ENCODE data around the gene ZC3H12C. TPM values are rescaled to one million over a fixed set of nuclear protein-coding genes. Genes with fewer than 3 reads are reported as not detected.
A peak's percentile ranks its signal among the peaks of the same experiment; 100 is the strongest.

The ZC3H12C gene
- total RNA-seq, 1 donor from 2014 or later: 18.0 TPM

DNA sequence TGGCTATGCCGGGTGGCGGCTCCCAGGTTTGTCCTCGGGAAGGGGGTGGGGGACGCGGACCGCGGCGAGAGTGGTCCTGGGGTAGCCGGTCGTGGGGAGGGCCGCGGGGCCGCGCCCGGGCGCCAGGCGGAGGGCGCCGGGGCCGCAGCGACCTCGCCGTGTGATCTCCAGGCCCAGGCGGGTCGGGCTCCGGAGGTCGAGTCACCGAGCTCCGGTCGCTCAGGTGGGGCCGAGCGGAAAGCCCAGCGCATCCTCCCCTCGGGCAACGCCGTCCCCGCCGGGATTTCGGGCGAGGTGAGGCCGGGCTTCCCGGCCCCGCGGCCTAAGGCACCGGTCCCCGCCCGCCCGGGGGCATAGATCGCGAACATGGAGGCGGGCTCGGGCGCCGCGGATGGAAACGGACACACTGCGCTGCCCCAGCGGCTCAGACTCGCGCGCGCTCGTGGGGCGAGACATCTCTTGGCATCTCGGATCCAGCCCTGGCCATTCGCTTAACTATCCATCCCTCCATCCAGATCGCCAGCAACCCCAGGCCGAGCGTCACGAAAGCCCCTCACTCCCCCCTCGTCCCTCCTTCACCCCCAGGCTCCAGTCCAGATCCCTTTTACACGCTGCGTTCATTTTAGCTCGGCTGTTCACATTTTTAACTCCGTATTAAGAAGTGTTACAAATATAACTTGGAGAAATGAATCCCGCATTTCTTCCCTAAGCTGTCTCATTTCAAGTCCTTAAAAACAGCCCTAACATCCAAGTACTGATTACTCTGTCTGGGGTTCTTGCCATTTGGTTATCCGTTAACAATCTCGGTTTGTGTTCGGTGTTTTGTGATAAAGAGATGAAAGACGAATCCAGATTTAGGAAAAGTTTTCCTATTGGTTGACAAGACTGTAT is 460 bp downstream of the ZC3H12C start:
- peak; percentile 66 for ATAC-seq
- intact Hi-C loops (cut with DNase I): loop anchor here (2.0 to 10.0 kb wide), 2 partner anchors 147 to 271 kb away; no protein-coding TSS in a partner anchor
- DNase-seq (ENCODE audit: missing footprints): peak; percentile 88

DNA sequence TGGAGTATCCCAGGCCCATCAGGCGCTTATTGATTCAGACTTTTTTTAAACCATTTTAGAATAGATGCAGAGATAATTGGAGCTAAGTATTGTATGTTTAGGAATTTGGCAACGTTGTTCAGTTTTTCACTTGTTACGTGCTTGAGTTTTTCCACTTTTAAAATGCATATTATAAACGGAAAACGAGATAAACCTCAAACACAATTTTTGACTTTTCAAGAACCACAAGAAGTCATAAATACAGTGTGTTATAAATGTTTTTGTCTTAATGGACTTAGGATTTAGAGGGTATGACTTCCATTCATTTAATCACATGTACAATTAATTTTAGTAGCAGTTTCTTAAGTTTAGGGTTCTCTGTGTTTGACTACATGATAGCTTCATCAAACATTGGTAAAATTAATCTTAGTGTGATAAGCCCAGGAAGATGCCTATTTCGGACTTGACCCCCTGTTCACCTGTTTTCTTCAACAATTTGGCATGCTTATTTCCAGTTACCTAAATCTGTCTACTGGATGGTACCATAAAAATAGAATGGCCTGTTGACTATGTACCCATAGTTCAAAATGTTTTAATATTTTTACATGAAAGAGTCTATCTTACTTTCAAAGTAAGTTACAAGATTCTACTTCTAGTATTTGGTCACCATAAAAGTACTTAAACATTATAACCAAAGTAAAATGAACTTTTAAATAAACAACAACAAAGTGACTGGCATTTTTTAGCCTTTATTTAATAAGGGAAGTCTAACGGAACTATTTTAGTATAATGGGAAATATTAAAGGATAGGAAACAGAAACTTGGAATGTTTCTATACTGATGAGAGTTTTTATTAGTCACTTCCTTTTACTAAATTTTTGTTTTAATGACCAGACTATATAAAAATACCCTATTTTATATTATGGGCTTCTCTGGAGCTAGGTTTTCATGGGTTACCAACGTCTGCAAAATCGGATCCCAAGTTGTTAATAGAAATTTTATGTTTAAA is 1.4 kb downstream of the ZC3H12C start:
- intact Hi-C loops (cut with DNase I): loop anchor here (10.0 kb wide), 1 partner anchor 270 kb away; no protein-coding TSS in a partner anchor
- DNase-seq (ENCODE audit: missing footprints): no peak
- no peak for ATAC-seq

DNA sequence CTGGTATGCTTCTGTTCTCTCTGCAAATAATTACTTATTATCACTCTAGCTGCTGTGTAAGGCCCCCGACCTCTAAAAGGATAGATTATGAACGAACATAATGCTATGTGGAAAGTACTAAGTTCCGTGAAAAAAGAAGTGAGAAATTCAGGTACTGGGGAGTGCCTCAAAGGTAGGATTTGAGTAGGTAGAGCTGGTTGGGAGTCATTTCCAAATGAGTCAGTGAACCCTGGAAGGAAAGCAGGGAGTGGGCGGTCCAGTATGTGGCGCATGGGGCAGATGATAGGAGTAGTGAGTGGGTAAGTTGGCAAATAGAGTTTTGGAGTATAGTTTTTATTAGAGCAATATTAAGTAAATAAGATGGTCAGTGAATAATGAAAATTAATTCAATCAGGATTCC is 2.4 kb downstream of the ZC3H12C start:
- ATAC-seq: no peak
- no peak for DNase-seq (ENCODE audit: missing footprints)
- intact Hi-C loops (cut with DNase I): loop anchor here (10.0 kb wide), 1 partner anchor 269 kb away; no protein-coding TSS in a partner anchor

DNA sequence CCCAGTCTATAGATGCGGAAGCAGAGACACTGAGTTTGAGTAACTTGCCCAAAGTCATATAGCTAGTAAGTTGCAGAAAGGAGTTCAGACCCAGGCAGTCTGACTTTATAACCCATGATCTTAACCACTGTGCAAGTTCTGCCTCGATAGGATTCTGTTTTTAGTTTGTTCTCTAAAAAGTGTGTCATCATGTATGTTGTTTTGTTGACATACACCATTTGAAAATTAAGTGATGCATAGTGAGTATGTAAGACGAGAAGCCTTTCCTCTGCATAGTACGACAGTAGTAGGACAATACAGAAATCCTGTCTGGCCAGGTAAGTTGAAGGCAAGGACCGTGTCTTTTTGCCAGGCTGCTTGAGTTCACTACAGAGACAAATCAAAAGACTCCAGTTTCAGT is 3.3 kb downstream of the ZC3H12C start:
- no peak for DNase-seq (ENCODE audit: missing footprints)
- ATAC-seq: no peak
- intact Hi-C loops (cut with DNase I): loop anchor here (10.0 kb wide), 1 partner anchor 268 kb away; no protein-coding TSS in a partner anchor

DNA sequence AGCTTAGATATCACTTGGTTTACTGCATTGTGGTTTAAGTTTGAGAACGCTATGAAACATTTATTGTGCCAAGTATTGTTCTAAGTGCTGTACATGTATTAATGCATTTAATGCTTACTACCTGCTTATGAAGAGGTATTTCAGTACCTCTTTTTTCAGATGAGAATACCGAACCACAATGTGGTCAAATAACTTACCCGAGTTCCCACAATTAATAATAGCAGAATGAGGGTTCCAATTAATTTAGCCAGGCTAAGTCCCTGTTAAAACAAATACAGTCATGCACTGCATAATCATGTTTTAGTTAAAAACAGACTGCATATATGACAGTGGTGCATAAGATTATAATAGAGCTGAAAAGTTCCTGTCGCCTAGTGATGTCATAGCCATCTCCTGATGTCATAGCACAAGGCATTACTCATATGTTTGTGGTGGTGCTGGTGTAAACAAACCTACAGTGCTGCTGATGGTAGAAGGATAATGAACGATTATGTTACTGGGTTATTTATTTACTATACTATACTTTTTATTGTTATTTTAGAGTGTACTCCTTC is 4.3 kb downstream of the ZC3H12C start:
- intact Hi-C loops (cut with DNase I): loop anchor here (10.0 kb wide), 1 partner anchor 267 kb away; no protein-coding TSS in a partner anchor
- ATAC-seq: no peak
- no peak for DNase-seq (ENCODE audit: missing footprints)

DNA sequence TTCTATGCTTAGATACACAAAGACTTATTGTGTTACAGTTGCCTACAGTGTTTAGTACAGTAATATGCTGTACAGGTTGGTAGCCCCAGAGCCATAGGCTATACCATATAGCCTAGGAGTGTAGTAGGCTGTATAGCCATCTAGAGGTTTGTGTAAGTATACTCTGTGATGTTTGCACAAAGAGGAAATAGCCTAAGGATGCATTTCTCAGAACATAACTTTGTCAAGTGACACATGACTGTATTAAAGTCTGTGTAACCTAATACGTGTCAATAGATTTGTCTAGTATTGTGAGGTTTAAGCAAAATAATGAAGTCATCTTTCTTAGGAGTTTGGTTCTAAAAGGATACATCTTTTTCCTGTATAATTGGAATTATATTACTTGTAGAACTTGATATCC is 5.5 kb downstream of the ZC3H12C start:
- no peak for ATAC-seq
- intact Hi-C loops (cut with DNase I): loop anchor here (10.0 kb wide), 1 partner anchor 266 kb away; no protein-coding TSS in a partner anchor

DNA sequence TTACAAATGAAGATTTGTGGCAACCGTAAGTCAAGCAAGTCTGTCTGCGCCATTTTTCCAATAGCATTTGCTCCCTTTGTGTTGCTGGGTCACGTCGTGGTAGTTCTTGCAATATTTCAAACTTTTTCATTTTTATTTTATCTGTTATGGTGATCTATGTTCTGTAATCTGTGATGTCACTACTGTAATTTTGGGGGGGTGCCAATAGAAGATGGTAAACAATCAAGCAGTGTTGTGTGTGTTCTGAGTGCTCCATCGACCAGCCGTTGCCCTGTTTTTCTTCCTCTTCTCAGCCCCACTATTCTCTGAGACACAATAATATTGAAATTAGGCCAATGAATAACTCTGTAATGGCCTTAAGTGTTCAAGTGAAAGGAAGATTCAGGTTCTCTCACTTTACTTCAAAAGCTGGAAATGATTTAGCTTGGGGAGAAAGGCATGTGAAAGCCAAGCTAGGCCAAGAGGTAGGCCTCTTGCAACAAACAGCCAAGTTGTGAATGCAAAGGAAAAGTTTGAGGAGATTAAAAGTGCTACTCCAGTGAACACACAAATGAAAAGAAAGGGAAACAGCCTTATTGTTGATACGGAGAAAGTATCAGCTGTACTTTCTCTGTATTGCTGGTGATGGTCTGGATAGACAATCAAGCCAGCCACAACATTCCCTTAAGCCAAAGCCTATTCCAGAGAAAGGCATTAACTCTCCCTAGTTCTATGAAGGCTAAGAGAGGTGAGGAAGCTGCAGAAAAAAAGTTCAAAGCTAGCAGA is 7.5 kb downstream of the ZC3H12C start:
- DNase-seq (ENCODE audit: missing footprints) (no peak), ATAC-seq (no peak)
- intact Hi-C loops (cut with DNase I): no loop called here

More for the DNA sequence above, 5.5 kb downstream of the ZC3H12C start:
- no peak for DNase-seq (ENCODE audit: missing footprints)

DNA sequence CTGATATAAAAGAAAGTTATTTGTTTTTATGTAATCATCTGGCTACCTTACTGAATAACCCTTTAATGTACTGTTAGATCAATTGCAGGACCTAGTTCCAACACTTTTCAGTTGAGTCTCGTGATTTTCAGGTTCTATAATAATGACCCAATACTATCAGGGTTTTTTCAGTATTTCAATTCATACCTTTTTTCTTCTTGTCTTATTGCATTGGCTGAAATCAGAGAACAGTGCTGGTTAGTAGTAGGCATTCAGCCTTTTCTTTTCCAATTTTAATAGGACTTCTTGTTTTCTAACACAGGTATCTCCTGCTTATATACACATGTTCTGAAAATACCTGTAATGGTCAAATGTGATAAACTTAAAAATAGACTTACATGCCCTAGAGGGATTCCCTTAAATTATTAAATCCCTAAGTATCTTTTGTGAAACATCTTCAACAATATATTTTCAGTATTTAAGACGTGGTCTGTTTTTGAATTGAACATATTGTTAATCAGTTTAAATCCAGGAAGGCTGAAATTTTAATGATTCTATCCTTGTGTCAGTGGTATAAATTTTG is 13.6 kb downstream of the ZC3H12C start:
- DNase-seq (ENCODE audit: missing footprints) (no peak), ATAC-seq (no peak)
- intact Hi-C loops (cut with DNase I): no loop called here

DNA sequence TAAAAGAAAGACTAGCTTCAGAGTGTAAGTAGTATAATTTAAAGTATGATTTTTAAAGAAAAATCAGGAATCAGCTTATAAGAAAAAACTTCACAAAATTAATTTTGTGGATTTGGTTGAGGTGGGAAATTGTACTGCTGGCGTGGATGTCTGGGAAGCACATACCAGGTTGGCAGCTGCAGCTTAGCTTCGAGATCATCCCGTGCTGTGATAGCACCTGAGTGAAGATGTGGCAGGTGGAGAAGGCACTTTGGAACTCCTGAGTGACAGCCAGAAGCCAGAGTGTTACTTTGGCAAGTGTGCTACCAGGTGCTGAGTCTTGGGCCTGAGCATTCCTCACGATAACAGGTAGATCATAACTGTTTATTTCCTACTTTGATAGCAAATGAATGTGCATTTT is 17.7 kb downstream of the ZC3H12C start:
- DNase-seq (ENCODE audit: missing footprints): no peak
- ATAC-seq: no peak
- intact Hi-C loops (cut with DNase I): no loop called here

DNA sequence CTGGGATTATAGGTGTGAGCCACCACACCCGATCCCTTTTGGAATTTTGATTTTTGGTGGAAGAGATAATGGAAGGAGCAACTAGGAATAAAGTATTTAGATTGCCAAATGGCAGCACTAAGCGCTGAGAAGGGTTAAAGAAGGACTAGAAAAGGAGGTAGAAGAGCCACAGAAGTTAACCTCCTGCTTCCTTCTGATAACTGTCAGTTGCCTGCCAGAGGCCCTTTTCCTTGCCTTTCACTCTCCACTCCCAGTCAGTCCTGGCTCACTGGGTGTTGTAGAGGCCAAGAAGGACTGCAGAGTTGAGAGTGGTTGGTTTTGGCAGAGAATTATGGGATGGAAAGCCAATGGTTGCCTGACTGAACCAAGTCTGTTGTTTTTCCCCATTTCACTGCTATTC is 19.3 kb downstream of the ZC3H12C start:
- no peak for DNase-seq (ENCODE audit: missing footprints)
- intact Hi-C loops (cut with DNase I): no loop called here
- no peak for ATAC-seq

DNA sequence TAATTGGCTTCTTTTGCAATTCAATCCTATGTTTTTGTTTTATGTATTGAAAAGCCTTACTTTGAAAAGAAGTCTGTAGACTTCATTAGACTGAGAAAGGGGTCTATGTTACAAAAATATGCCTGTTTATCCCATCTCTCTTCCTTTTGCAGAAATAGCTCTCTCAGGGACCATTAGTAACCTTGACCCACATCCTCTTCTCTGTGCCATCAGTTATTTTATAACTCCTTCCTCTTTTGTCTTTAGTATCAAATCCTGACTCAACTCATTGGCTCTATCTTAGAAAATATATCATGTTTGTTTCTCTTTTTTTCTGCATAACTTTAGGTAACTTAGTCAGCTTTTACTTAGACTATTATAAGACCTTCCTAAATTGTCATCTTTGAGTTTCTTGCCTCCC is 20.3 kb downstream of the ZC3H12C start:
- intact Hi-C loops (cut with DNase I): no loop called here
- DNase-seq (ENCODE audit: missing footprints): no peak

DNA sequence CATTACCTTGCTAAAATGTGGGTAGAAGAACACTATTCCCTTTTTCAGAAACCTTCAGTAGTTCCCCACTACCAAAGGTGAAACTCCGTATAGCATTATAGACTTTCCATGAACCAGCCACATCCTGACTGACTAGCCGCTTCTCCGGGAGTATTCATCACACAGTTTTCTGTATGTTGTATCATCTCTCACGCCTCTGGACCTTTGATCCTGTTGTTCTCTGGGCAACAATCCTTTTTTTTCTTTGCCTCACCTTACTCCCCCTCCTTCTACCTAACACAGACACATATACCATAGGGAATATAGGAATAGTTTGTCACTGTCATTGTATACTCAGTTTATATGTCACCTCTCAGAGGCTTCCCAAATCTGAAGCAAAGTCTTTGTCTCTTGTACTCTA is 20.8 kb downstream of the ZC3H12C start:
- ATAC-seq: no peak
- intact Hi-C loops (cut with DNase I): no loop called here
- DNase-seq (ENCODE audit: missing footprints): no peak

More for the DNA sequence above, 20.3 kb downstream of the ZC3H12C start:
- no peak for ATAC-seq

DNA sequence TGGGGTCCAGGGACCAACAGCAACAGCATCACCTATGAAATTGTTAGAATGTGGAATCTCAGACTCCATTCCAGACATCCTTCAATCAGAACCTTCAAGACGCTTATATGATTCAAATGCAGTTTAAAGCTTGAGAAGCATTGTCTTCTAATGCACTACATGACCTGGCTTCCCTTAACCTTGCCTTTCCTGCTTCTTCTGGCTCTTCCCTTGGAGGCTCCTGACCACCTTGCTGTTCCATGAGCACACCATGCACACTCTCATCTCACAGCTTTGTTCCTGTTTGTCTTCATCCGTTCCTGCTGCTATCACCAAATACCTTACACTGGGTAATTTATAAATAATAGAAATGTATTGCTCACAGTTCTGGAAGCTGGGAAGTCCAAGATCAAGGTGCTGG is 26.1 kb downstream of the ZC3H12C start:
- intact Hi-C loops (cut with DNase I): no loop called here
- ATAC-seq (no peak), DNase-seq (ENCODE audit: missing footprints) (no peak)

DNA sequence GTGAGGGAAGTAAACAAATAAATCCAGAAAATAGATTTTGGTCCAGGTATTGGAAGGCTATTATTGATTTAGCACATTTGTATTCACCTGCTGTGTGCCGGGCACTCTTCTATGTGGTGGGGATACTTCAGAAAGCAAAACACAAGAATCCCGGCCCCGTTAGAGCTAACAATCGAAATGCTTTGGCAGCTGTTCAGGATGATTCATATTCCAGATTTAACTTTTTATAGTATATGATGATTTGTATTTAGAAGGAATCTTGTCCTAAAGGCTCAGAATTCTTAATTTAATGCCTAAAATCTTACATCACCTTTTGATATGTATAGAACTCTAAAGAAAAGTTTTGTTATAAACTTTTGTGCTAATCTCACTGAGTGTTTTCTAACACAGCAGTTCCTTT is 28.0 kb downstream of the ZC3H12C start:
- ATAC-seq (peak; percentile 54), DNase-seq (ENCODE audit: missing footprints) (no peak)
- intact Hi-C loops (cut with DNase I): no loop called here

DNA sequence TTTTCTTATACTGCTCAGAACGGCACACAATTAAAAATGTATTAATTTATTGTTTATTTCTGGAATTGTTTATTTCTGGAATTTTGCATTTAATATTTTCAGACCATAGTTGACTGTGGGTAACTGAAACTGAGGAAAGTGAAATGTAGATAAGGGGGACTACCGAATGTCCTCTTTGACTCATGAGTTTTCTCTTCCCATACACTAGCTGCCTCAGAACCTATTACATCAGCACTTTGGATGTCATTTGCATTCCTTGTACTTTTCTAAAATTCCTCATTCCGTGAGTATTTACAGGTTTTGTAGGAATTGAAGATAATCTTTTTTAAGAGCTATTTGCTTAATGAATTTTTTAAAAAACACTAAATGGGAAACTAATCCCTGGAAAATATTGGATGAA is 29.8 kb downstream of the ZC3H12C start:
- no peak for ATAC-seq

DNA sequence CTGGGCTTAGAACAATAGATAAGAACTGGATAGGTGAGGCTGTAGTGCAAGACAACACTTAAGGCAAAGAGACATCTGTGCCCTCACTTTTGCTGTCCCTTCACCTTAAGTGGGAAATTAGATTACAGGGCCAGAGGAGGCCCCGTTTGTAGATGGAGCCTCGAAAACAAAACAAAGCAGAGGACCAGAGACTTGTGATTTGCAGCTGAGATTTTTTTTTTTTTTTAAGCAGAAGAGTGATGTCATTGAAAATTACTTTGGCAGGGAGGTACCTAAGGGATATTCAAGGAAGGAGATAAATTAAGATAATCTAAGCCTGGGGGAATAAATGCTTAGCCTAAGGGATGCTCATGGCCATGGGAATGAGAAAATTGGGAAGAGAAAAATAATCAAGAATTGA is 31.4 kb downstream of the ZC3H12C start:
- no peak for ATAC-seq
- intact Hi-C loops (cut with DNase I): no loop called here
- DNase-seq (ENCODE audit: missing footprints): no peak

More for the DNA sequence above, 29.8 kb downstream of the ZC3H12C start:
- intact Hi-C loops (cut with DNase I): no loop called here
- no peak for DNase-seq (ENCODE audit: missing footprints)

DNA sequence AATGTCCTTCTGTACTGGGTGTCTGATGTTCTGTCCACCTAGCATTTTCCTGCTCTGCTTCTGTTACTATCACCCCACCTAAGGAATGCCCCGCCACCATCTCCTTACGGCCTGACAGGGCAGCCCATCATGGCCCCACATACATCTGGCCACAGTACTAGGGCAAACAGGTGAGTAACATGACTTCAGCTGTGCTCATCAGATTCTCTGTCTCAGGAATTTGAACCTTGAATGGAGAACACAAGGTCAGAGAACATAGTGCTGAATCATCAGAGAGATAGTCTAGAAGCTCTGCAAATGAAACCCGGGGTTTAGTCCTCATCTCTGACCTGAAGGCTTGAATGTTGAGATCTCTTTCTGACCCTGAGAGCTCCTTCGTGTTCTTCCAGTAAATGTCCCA is 32.4 kb downstream of the ZC3H12C start:
- ATAC-seq (no peak), DNase-seq (ENCODE audit: missing footprints) (no peak)
- intact Hi-C loops (cut with DNase I): no loop called here

DNA sequence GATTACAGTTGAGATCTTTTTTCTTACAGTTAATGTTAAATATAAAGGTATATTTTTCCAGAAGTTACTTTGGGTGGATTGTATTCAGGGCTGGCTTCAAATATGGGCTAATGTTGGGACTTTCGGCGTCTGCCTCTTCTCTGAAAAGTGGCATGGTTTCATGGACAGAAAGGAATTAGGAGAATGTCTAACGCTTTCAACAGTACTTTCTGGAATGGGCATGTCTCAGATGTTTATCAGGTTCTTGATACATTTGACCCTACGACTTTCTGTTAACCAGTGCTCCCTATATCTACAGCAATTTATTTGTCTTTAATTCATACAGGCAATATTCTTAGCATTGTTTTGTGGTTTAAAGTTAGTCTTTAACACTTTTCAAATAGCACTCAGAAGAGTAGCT is 33.7 kb downstream of the ZC3H12C start:
- DNase-seq (ENCODE audit: missing footprints): no peak
- ATAC-seq: no peak
- intact Hi-C loops (cut with DNase I): no loop called here
